Loucy (cell line): ENCODE data around the gene LTK.
A peak's percentile ranks its signal among the peaks of the same experiment; 100 is the strongest.

Experiments
- H2AFZ ChIP-seq: fragments of 200-600 bp; sonication (generic); 2 replicates; pipeline ENCODE4 v1.6.0; 2016; ENCODE audit warnings: antibody characterized with exemption, mild to moderate bottlenecking, low read length, moderate library complexity
- H3F3A ChIP-seq: fragments of 200-600 bp; 2 replicates; pipeline ENCODE4 v1.6.0; 2016; ENCODE audit warnings: antibody characterized with exemption, low read depth, mild to moderate bottlenecking
- H3K27me3 ChIP-seq: fragments of 200-600 bp; sonication (generic); 2 replicates; pipeline ENCODE4 v1.6.1; 2014; ENCODE audit warnings: low read length, mild to moderate bottlenecking; ENCODE audit not compliant: insufficient read depth, poor library complexity, severe bottlenecking
- H3K36me3 ChIP-seq: fragments of 200-600 bp; sonication (generic); 2 replicates; pipeline ENCODE4 v1.6.1; 2016; ENCODE audit warnings: low read length; ENCODE audit not compliant: insufficient read depth
- H3K4me1 ChIP-seq: fragments of 200-600 bp; sonication (generic); 2 replicates; pipeline ENCODE4 v1.5.1; 2014; ENCODE audit warnings: low read length, mild to moderate bottlenecking; ENCODE audit not compliant: insufficient read depth, poor library complexity, severe bottlenecking
- H3K4me2 ChIP-seq: fragments of 200-600 bp; sonication (generic); 2 replicates; pipeline ENCODE4 v1.6.0; 2014; ENCODE audit warnings: antibody characterized with exemption, low read length, low read depth, mild to moderate bottlenecking; ENCODE audit not compliant: poor library complexity, severe bottlenecking
- H3K4me3 ChIP-seq: fragments of 200-600 bp; sonication (generic); 2 replicates; pipeline ENCODE4 v1.5.1; 2014; ENCODE audit warnings: low read length, mild to moderate bottlenecking, mixed read lengths; ENCODE audit not compliant: poor library complexity, severe bottlenecking
- H3K79me2 ChIP-seq: fragments of 200-600 bp; sonication (generic); 2 replicates; pipeline ENCODE4 v1.6.1; 2014; ENCODE audit warnings: low read length; ENCODE audit not compliant: insufficient read depth
- H3K9ac ChIP-seq: fragments of 200-600 bp; sonication (generic); 2 replicates; pipeline ENCODE4 v1.6.0; 2014; ENCODE audit warnings: mild to moderate bottlenecking, low read depth, low read length, moderate library complexity; ENCODE audit not compliant: poor library complexity, severe bottlenecking
- H3K9me2 ChIP-seq: fragments of 200-600 bp; sonication (generic); replicated peaks from 2 replicates; pipeline ENCODE4 v1.6.1; 2016; ENCODE audit warnings: low read depth, low read length, mixed read lengths
- H3K9me3 ChIP-seq: fragments of 200-600 bp; sonication (generic); 2 replicates; pipeline ENCODE4 v1.6.1; 2014; ENCODE audit warnings: mild to moderate bottlenecking, antibody characterized with exemption, low read length, low read depth; ENCODE audit not compliant: insufficient read depth
- H4K20me1 ChIP-seq: fragments of 200-600 bp; sonication (generic); 2 replicates; pipeline ENCODE4 v1.6.0; 2014; ENCODE audit warnings: antibody characterized with exemption, low read length, mild to moderate bottlenecking; ENCODE audit not compliant: insufficient read depth, poor library complexity, severe bottlenecking
- EZH2phosphoT487 ChIP-seq: fragments of 200-600 bp; IDR thresholded peaks from 2 replicates; pipeline ENCODE4 v1.6.1; 2018; ENCODE audit warnings: antibody characterized with exemption, mild to moderate bottlenecking, moderate library complexity, borderline replicate concordance
- TF ChIP-seq, protein P1 (sequence below): fragments of 200-600 bp; sonication (generic); conservative IDR thresholded peaks from 2 replicates; pipeline ENCODE4 v1.5.1; 2014; ENCODE audit warnings: mild to moderate bottlenecking, antibody characterized with exemption, low read length

Gene LTK

GRCh38 chr15:41556677-41557076 is 43.0 kb upstream of the LTK start:
- no peak overlapping the region for H2AFZ ChIP-seq
- H3K9me2 ChIP-seq, result no peaks in the 10 kb centered on the region
- H4K20me1 ChIP-seq, result no peaks in the 10 kb centered on the region
- H3K4me3 ChIP-seq, result no peak overlapping the region
- H3F3A ChIP-seq, result peaks cover 5% of the 10 kb centered on the region; the same call in 1 of the 2 replicates
- H3K27me3 ChIP-seq, result no peaks in the 10 kb centered on the region
- H3K9ac ChIP-seq, result no peak overlapping the region
- H3K36me3 ChIP-seq, result no peaks in the 10 kb centered on the region
- TF ChIP-seq EZH2phosphoT487, result no peak
- peaks cover 39% of the 10 kb centered on the region for H3K4me1 ChIP-seq
- H3K4me2 ChIP-seq, result no peak overlapping the region
- H3K9me3 ChIP-seq, result no peaks in the 10 kb centered on the region
- H3K79me2 ChIP-seq, result no peaks in the 10 kb centered on the region

DNA sequence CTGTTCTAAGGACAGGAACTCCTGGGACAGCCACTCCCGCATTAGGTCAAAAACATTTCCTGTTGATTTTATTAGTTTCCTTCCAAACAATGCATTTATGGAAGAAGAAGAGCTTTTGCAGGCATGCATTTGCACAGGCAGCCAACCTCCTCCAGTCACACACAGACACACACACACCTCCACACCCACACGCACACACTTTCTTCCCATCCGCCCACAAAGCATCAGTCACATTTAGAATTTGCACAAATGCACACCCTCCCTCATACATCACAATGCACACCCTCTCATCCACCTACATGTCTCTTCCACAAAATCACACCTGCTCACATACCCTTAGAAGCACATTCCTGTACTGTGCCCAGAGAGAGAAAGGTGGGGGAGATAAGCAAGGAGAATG is 41.3 kb upstream of the LTK start:
- Histone ChIP-seq H3K4me1 (peaks cover 40% of the 10 kb centered on the region), H4K20me1 (no peaks in the 10 kb centered on the region), H2AFZ (0 out of 2 replicates have a peak overlapping the region, but pooled peaks have one; percentile 25), H3F3A (peaks cover 5% of the 10 kb centered on the region; the same call in 1 of the 2 replicates), H3K9ac (peak overlapping the region; percentile 7), H3K27me3 (no peaks in the 10 kb centered on the region), H3K36me3 (no peaks in the 10 kb centered on the region), H3K9me3 (no peaks in the 10 kb centered on the region), H3K79me2 (no peaks in the 10 kb centered on the region), H3K9me2 (no peaks in the 10 kb centered on the region), H3K4me2 (no peak overlapping the region), H3K4me3 (no peak overlapping the region)
- TF ChIP-seq, protein P1, sequence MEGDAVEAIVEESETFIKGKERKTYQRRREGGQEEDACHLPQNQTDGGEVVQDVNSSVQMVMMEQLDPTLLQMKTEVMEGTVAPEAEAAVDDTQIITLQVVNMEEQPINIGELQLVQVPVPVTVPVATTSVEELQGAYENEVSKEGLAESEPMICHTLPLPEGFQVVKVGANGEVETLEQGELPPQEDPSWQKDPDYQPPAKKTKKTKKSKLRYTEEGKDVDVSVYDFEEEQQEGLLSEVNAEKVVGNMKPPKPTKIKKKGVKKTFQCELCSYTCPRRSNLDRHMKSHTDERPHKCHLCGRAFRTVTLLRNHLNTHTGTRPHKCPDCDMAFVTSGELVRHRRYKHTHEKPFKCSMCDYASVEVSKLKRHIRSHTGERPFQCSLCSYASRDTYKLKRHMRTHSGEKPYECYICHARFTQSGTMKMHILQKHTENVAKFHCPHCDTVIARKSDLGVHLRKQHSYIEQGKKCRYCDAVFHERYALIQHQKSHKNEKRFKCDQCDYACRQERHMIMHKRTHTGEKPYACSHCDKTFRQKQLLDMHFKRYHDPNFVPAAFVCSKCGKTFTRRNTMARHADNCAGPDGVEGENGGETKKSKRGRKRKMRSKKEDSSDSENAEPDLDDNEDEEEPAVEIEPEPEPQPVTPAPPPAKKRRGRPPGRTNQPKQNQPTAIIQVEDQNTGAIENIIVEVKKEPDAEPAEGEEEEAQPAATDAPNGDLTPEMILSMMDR, result no peak
- no peak for TF ChIP-seq EZH2phosphoT487

- H3K27me3 ChIP-seq, result no peaks in the 10 kb centered on the region
- H3K79me2 ChIP-seq, result no peaks in the 10 kb centered on the region
- H3K4me1 ChIP-seq, result peaks cover 36% of the 10 kb centered on the region
- H3K9me3 ChIP-seq, result no peaks in the 10 kb centered on the region
- no peaks in the 10 kb centered on the region for H3K36me3 ChIP-seq
- H3K9ac ChIP-seq, result peak overlapping the region; percentile 7
- H3K4me2 ChIP-seq, result no peak overlapping the region
- H2AFZ ChIP-seq, result 0 out of 2 replicates have a peak overlapping the region, but pooled peaks have one; percentile 25
- no peak for TF ChIP-seq EZH2phosphoT487
- TF ChIP-seq, protein P1, result no peak
- H3K4me3 ChIP-seq, result no peak overlapping the region
- H3F3A ChIP-seq, result peaks cover 5% of the 10 kb centered on the region; the same call in 1 of the 2 replicates
- no peaks in the 10 kb centered on the region for H4K20me1 ChIP-seq
- no peaks in the 10 kb centered on the region for H3K9me2 ChIP-seq
Observed at GRCh38 chr15:41554343-41554742, 40.7 kb upstream of the LTK start.

- Histone ChIP-seq H3K9ac (no peak overlapping the region), H3K9me3 (no peaks in the 10 kb centered on the region), H2AFZ (0 out of 2 replicates have a peak overlapping the region, but pooled peaks have one; percentile 35), H3F3A (peaks cover 5% of the 10 kb centered on the region; the same call in 1 of the 2 replicates), H3K27me3 (no peaks in the 10 kb centered on the region), H3K36me3 (no peaks in the 10 kb centered on the region), H4K20me1 (no peaks in the 10 kb centered on the region), H3K4me3 (no peak overlapping the region), H3K4me1 (peaks cover 36% of the 10 kb centered on the region), H3K9me2 (no peaks in the 10 kb centered on the region), H3K4me2 (no peak overlapping the region), H3K79me2 (no peaks in the 10 kb centered on the region)
- TF ChIP-seq EZH2phosphoT487, result no peak
- TF ChIP-seq, protein P1, result no peak
Observed at GRCh38 chr15:41553731-41554130, 40.1 kb upstream of the LTK start.
